Measurements from ENCODE around the gene EYS.

The EYS gene

DNA sequence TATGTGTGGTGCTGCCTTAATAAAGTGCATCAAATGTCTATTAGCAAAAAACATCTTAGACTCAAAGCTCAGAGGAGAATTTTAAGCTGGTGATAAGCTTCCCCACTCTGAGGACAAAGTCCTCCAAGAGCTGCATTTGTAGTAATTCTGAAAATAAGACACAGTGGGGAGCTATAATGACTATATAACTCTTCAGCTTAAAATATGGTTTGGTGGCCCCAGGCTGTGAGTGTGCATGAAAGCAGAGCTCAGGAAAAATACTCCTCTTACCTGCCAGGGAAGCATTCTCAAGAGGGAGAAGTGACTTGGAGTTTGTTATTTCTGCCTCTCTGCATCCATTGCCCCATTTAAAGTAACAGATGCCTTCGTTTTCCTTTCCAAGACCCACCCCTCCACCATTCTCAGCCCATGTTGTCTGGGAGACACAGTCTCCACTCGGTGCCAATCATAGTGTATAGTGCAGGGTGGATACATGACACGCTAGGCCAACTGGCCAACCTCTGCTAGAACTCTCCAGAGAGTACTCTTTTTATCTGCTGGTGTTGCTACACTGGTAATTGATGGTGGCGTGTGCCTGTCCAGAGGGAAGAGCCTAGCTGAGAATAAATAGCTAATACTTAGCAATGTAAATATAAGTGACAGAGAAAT, 1842.2 kb downstream of the EYS start:
- H3K4me3 ChIP-seq (ENCODE audit: low read length), result no peak overlapping the region
- TF ChIP-seq, protein P1, sequence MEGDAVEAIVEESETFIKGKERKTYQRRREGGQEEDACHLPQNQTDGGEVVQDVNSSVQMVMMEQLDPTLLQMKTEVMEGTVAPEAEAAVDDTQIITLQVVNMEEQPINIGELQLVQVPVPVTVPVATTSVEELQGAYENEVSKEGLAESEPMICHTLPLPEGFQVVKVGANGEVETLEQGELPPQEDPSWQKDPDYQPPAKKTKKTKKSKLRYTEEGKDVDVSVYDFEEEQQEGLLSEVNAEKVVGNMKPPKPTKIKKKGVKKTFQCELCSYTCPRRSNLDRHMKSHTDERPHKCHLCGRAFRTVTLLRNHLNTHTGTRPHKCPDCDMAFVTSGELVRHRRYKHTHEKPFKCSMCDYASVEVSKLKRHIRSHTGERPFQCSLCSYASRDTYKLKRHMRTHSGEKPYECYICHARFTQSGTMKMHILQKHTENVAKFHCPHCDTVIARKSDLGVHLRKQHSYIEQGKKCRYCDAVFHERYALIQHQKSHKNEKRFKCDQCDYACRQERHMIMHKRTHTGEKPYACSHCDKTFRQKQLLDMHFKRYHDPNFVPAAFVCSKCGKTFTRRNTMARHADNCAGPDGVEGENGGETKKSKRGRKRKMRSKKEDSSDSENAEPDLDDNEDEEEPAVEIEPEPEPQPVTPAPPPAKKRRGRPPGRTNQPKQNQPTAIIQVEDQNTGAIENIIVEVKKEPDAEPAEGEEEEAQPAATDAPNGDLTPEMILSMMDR (IDR thresholded peaks at IDR 0.05; ENCODE audit: insufficient read depth, low read depth, low read length, missing control alignments), result no peak
- no peak for DNase-seq (ENCODE audit: low read depth)

DNA sequence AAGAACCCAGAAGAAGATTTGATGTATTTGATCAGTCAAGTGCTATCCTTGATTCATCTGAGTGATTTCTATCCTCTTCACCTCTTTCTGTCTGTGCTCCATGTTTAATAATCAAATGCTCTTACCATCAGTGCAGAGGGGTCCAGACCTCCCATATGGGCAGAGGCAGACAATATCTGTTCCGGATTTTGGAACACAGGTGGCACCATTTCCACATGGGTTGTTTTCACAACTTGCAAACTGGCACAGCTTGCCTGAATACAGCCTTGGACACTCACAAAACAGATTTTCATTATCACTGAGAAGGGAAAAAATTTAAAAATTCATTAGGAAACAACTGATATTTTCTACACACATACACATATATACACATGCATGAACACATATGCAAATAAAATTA, 1843.0 kb downstream of the EYS start:
- no peak for DNase-seq (ENCODE audit: low read depth)
- H3K4me3 ChIP-seq (ENCODE audit: low read length), result no peak overlapping the region
- TF ChIP-seq, protein P1 (IDR thresholded peaks at IDR 0.05; ENCODE audit: insufficient read depth, low read depth, low read length, missing control alignments), result no peak

DNA sequence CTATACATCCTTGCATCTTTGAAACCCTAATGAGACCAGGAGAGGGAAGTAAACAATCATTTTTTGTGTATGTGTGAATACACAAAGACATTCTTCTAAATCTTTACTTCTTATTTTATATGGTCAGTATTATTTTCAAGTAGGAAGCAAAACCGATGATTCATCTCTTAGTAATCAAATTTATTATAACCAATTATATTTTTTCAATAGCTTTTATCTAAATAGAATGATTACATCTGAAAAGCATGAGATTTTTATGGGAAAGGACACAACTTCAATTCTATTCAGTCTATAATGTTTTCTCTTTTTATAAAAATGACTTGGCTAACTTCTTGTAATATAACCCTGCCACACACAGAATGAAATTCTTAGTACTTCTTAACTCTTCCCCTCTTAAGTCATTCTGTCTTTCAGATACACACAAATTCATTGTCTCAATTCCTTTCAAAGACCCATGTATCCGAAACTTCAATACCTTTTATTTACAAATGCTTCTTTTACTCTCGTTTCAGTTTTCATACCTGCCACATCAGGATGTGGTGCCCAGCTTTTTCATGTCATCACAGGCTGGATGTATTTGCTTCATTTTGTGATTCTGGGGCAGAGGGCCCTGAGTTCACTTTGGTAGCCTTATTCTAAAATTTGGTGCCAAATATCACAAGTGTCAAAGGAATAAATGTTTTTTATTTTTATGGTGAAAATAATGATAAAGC, 1844.4 kb downstream of the EYS start:
- TF ChIP-seq, protein P1 (IDR thresholded peaks at IDR 0.05; ENCODE audit: insufficient read depth, low read depth, low read length, missing control alignments), result no peak
- no peak overlapping the region for H3K4me3 ChIP-seq (ENCODE audit: low read length)
- no peak for DNase-seq (ENCODE audit: low read depth)

DNA sequence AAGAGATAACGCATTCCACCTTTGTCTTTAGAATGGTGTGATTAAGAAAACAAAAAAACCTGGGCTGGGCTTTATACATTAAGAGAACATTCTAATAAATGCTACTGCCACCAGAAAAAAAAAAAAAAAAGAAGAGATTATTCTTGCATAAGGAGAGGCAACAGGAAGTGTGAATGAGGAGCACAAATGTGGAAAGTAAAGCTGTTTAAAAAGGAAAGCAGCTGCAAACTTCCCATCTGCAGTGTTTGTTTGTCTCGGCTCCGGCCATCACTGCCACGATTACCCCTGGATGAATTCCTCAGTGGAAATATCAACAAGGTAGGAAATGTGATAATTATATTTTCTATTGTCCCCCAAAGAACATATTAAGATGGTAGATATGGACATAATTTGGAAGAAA, 1847.5 kb downstream of the EYS start:
- TF ChIP-seq, protein P1 (IDR thresholded peaks at IDR 0.05; ENCODE audit: insufficient read depth, low read depth, low read length, missing control alignments), result no peak
- H3K4me3 ChIP-seq (ENCODE audit: low read length), result no peak overlapping the region
- DNase-seq (ENCODE audit: low read depth), result no peak

DNA sequence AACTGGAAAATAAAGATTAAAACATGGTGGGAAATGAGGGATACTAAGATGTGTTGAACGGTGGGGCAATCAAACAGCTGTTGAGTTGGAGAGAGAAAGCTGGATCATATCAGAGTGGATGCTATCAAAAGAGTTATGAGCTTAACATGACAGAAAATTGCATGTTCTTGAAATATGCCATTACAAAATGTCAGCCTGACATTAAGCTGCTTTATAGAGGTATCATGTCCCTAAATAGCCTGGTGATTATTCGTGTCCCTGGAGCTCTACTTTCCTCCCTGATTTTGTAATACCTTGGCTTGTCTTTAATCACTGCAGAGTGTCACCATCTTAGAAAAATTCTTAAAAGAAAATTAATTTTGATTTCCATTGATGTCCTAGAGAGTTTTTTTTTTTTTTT, 1848.3 kb downstream of the EYS start:
- TF ChIP-seq, protein P1 (IDR thresholded peaks at IDR 0.05; ENCODE audit: insufficient read depth, low read depth, low read length, missing control alignments), result no peak
- DNase-seq (ENCODE audit: low read depth), result no peak
- H3K4me3 ChIP-seq (ENCODE audit: low read length), result no peak overlapping the region

DNA sequence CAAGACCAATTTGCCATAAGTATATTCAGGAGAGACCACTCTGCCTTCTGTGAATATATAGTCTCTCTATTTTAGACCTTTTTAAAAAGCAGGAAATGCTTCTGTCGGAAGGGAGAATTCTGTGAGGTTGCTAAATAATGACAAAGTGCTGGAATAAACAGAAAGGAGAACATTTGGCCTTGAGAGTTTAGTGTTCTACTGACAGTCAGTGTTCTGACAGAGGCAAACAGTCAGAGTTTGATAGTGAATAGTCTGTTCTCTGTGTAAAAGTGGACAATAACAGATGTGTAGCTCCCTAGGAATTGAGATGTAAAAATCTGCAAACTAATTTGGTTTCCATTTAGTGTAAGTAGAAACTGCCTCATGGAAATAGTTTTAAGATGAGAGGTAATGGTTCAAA, 1850.8 kb downstream of the EYS start:
- no peak for DNase-seq (ENCODE audit: low read depth)
- no peak overlapping the region for H3K4me3 ChIP-seq (ENCODE audit: low read length)
- TF ChIP-seq, protein P1 (IDR thresholded peaks at IDR 0.05; ENCODE audit: insufficient read depth, low read depth, low read length, missing control alignments), result no peak

DNA sequence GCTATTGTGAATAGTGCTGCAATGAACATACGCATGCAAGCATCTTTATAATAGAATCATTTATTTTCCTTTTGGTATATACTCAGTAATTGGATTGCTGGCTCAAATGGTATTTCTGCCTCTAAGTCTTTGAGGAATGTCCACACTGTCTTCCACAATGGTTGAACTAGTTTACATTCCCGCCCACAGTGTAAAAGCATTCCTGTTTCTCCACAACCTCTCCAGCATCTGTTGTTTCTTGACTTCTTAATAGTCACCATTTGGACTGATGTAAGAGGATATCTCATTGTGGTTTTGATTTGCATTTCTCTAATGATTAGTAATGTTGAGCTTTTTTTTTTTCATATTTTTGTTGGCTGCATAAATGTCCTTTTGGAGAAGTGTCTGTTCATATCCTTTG, 1862.7 kb downstream of the EYS start:
- peak; percentile 53 for DNase-seq (ENCODE audit: low read depth)
- TF ChIP-seq, protein P1 (IDR thresholded peaks at IDR 0.05; ENCODE audit: insufficient read depth, low read depth, low read length, missing control alignments), result no peak
- H3K4me3 ChIP-seq (ENCODE audit: low read length), result no peak overlapping the region
